HG02759 (cell line): Measurements from ENCODE around the gene PRR20G.
"Not testable (repeated sequence)": the region's sequence is repeated elsewhere in the genome, so short reads cannot be mapped to it uniquely, and the experiment has no call there.

Source experiments
- ATAC-seq: cut with Tn5 transposase; IDR thresholded peaks from one replicate; pipeline ENCODE4 v1.9.1; 2021; ENCODE audit warnings: mild to moderate bottlenecking, moderate library complexity; ENCODE audit not compliant: unreplicated experiment

PRR20G gene

DNA sequence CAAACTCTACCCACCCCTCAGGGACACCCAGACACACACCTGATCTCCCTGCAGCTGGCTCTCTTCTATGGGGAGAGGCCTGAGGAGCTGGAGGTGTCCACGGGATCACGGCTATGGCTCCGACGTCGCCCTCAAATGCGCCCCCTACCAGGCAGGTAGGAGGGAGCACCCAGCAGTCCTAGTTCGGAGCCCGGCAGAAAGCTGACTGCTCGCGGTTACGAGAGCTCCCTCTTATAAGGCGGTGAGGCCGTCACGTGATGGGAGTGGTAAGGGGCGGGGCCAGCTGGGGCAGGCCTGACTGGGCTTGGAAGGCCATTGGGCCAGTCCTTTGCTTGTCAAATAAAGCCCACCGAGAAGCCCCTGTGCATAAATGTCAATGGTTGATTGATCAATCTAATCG is at the start of gene PRR20G:
Gene PRR20G (minus strand): TSS at position 207 of the 400 bp plus-strand sequence. CDS start 681 bp downstream, outside the sequence.
- ATAC-seq = no peak

DNA sequence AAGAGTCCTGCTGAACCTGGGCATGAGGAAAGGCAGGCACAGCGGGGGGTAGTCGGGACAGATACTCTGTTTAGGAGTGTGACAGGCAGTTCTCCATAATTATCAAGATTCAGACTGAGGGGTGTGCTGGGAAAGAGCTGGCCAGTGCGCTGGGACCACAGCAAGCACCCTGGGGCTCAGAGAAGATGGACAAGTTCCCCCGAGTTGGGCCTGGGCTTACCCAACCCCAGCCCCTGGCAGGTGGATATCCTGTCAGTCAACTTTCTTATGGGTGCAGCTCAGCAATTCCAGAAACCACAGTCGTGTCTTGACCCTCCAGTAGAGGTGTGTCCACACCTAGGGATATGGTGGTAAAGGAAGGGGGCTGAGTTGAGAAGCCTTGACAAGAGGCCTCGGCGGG is 49.2 kb upstream of the PRR20G start:
- ATAC-seq = no peak

DNA sequence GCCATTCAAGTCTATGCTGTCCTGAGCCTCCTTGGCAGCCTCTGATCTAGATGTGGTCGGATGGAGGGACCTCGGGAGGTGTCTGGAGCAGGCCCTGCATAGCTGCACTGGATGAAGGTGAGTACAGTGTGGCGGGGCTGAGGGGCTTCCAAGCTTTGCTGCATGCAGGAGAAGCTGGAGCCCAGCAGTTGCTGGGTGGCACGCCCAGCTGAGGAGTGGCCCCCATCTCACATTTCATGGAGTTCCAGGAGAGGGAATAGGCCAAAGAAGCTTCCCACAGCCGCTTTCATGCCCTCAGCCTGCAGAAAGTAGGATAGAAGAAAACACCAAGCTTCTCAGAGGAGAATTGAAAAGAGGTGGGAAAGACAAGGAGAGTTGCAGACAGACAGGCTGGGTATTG is 48.3 kb upstream of the PRR20G start:
- ATAC-seq = no peak

DNA sequence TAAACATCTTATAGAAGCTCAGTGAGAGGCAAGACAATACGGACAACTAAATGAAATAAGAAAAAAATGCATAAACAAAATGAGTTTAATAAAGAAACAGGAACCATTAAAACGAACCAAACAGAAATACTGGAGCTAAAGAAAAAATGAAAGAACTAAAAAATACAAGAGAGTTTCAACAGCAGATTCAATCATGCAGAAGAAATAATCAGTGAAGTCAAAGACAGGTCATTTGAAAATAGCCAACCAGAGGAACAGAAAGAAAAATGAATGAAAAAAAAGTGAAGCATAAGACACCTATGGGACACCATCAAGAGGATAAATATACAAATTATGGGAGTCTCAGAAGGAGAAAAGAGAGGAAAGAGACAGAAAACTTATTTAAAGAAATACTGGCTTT is 42.5 kb upstream of the PRR20G start:
- ATAC-seq = no peak

DNA sequence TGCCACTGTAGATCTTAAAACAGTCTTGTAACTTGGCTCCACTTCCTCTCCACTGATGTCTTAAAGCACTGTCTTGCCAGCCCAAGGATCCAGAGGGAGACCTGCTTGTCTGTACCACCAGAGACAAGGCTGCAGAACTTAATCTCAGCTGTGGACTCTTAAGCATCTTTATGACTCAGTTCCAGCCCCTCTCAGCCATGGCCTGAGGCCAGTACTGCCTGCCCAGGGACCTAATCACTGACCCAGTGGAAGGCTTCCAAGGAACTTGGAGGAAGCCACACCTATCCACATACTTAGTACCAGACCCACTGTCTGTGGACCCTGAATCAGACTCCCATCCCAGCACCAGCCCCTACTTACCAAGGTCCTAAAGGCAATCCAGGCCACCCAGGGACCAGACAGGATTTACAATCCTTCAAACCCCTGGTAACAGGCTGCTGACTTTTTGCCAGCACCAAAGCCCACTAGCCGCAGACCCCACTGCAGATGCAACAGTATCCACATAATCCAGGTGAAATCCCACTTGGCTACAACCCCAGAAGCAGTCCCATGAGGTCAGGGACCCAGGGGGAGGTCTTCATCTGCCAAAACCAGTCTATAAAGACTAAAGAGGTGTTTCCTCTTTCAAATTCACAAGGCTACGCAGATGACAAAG is 41.9 kb upstream of the PRR20G start:
- no peak for ATAC-seq

- no peak for ATAC-seq
Observed at GRCh38 chr3:127328421-127328820, 40.6 kb upstream of the PRR20G start.

DNA sequence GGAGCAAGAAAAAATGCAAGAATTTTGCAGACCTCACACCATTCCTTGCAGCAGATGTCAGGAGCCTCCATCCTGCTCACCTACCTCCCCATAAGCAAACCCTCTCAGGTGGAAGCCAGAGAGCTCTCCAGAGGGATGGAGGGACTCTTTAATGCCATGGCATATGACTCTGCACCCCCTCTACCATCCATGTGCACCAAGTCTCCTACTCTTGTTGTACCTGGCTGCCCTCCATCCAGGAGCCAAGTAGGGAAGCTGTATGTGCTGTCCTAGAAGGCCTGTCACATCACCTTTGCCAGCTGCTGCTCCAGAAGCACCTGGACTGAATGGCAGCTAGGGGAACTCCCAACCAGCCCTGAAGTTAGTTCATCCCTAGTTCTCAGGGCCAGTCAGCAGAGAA is 38.5 kb upstream of the PRR20G start:
- no peak for ATAC-seq

DNA sequence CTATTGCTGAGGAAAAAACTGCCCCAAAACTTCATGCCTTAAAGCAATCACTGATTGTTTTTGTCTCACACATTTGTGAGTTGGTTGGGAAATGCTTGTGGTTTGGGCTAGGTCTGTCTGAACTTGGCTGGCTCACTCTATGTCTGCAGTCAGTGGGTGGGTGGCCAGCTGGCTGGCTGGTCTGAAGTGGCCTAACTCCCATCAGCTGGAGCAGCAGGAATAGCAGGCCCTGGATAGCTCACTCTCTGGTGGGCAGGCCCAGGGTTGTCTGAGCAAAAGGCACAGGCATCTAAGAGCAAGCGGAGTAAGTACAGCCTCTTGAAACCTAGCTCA is 37.7 kb upstream of the PRR20G start:
- no peak for ATAC-seq

- no peak for ATAC-seq
Observed at GRCh38 chr3:127324913-127325628, 37.2 kb upstream of the PRR20G start.

DNA sequence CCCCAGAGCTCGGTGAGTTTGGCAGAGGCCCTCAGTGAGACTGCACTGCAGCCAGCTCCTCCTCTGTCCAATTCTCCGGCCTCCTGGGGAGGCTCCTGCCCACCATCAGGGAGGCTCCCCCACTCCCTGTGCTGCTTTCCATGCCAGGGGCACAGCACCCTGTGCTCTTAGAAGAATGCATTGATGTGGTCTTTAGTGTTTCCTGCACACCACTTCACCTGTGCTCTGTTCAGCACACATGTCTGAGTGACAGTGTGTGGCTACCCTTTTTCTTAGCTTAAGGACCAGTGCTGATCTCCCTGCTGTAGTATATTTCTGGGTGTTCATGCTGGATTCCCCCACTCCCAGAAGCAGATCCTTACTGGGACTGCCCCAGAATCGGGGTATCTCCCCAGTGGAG is 36.2 kb upstream of the PRR20G start:
- ATAC-seq = no peak

DNA sequence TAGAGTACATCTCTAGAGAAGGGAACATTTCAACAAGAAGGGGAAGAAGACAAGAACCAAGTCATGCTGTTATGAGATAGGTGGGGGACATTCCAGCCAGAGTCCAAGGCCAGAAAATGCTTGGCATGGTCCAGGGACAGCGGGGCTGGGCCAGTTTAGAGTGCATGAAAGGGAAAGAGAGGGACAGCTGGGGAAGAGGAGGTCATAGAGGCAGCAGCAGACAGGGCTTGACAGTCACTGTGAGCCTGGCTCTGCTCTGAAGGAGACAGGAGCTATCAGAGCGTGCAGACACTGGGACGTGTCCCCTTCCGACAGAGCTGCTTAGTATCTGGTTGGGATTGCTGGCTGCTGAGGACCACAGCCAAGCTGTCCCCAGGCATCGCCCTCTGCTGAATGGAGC is 35.7 kb upstream of the PRR20G start:
- ATAC-seq = no peak

- no peak for ATAC-seq
Observed at GRCh38 chr3:127321371-127321770, 33.5 kb upstream of the PRR20G start.

GRCh38 chr3:127320529-127321121 is 32.8 kb upstream of the PRR20G start:
- no peak for ATAC-seq

DNA sequence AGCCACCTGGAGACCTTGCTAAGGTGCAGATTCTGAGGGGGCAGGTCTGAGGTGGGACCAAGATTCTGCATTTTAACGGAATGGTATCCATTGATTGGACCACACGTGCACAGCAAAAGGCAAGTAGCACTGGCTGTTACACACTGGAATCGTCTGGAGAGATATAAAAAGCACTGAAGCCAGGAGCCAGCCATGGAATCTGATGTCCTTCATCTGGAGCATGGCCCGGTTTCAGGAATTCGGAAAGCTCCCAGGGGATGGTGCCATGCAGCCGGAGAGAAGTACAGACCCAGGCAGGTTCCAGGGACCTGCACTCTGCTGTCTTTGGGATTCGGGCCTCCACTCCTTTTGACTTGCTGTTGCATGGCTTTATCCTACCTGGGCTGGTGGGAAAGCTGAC is 28.8 kb upstream of the PRR20G start:
- ATAC-seq = no peak

GRCh38 chr3:127312818-127313217 is 25.0 kb upstream of the PRR20G start:
- no peak for ATAC-seq

GRCh38 chr3:127308821-127309220 is 21.0 kb upstream of the PRR20G start:
- not testable (repeated sequence) for ATAC-seq

- no peak for ATAC-seq
Observed at GRCh38 chr3:127307916-127308315, 20.1 kb upstream of the PRR20G start.

- ATAC-seq = no peak
Observed at GRCh38 chr3:127307112-127307835, 19.4 kb upstream of the PRR20G start.

DNA sequence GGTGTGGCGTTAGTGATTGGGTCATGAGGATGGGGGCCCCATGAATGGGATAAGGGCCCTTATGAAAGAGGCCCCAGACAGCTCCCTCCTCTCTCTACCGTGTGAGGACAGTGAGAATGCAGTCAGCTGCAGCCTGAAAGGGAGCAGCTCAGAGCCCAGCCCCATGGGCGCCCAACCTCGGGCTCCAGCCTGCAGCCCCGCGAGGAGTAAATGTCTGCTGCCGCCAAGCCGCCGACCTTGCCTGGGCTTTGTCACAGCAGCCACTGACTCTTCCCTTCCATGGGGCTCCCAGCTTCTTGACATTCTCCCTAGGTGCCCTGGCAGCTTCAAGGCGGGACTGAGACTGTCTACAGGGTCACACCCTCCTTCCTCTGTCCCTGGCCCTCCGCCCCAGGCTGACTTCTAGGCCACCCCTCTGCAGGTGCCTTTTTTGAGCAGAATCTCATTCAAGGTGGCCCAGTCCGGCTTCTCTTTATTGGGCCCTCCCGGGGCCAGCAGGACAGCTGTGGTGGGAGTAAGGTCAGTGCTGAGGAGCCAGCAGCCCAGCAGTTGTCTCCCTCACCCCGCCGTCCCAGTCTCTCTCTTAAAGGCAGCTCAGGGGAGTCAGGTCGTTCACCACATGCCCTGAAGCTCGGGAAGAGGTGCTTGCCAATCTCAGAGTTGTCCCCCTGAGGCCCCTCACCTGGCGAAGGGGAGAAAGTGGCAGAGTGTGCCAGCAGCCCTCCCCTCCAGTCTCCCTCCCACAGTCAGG is 18.7 kb upstream of the PRR20G start:
- no peak for ATAC-seq

DNA sequence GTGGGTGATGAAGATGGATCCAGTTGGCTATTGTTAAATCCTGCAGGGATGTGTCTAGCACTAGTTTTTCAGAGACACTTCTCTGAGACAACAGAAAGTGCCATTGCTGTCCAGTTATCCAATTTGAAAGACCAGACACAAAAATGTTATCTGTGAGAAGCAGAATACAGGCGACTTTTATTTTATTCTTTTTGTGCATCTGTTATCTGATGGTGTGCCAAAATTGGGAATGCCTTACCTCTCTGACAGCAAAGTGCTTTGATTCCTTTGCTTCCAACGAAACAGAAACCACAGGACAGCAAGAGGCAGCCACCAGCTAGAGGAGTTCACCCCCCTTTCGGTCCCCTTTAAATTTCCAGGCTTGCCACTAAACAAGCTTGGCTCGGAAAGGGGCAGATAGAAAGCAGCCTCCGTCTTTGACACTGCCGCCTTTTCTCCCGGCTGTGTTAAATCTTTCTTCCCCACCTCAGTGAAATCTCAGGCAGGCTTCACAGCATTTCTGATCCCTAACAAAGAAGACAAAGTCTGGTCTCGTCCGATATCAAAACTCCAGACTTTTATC is 17.7 kb upstream of the PRR20G start:
- ATAC-seq = no peak
